ENCODE results near the gene HTR3A.

Gene HTR3A

GRCh38 chr11:114008331-114008730, 33.4 kb downstream of the HTR3A start:
- H3K36me3 ChIP-seq (ENCODE audit: insufficient read depth, low read length): no peaks in the 10 kb centered on the region
- H3K4me1 ChIP-seq (ENCODE audit: insufficient read depth, low read length, poor library complexity, severe bottlenecking): no peaks in the 10 kb centered on the region
- H3K79me2 ChIP-seq (ENCODE audit: insufficient read depth, low read length): no peaks in the 10 kb centered on the region
- TF ChIP-seq EZH2phosphoT487 (IDR thresholded peaks at IDR 0.05; ENCODE audit: borderline replicate concordance): no peak
- TF ChIP-seq CTCF (conservative IDR thresholded peaks at IDR 0.05; ENCODE audit: low read length): no peak
- H3K4me2 ChIP-seq (ENCODE audit: low read depth, low read length, poor library complexity, severe bottlenecking): no peak overlapping the region
- H2AFZ ChIP-seq (ENCODE audit: low read length): no peak overlapping the region
- no peaks in the 10 kb centered on the region for H3K9me3 ChIP-seq (ENCODE audit: insufficient read depth, low read depth, low read length)
- no peaks in the 10 kb centered on the region for H3K27me3 ChIP-seq (ENCODE audit: insufficient read depth, low read length, poor library complexity, severe bottlenecking)
- H3K9ac ChIP-seq (ENCODE audit: low read depth, low read length, poor library complexity, severe bottlenecking): no peak overlapping the region
- H3F3A ChIP-seq (ENCODE audit: low read depth): no peaks in the 10 kb centered on the region
- no peak overlapping the region for H3K4me3 ChIP-seq (ENCODE audit: low read length, poor library complexity, severe bottlenecking)
- H4K20me1 ChIP-seq (ENCODE audit: insufficient read depth, low read length, poor library complexity, severe bottlenecking): no peaks in the 10 kb centered on the region
- no peaks in the 10 kb centered on the region for H3K9me2 ChIP-seq (replicated peaks; ENCODE audit: low read depth, low read length)

- no peak overlapping the region for H3K4me3 ChIP-seq (ENCODE audit: low read length, poor library complexity, severe bottlenecking)
- H3K9me2 ChIP-seq (replicated peaks; ENCODE audit: low read depth, low read length): no peaks in the 10 kb centered on the region
- H3K4me1 ChIP-seq (ENCODE audit: insufficient read depth, low read length, poor library complexity, severe bottlenecking): no peaks in the 10 kb centered on the region
- no peaks in the 10 kb centered on the region for H3K9me3 ChIP-seq (ENCODE audit: insufficient read depth, low read depth, low read length)
- no peak overlapping the region for H2AFZ ChIP-seq (ENCODE audit: low read length)
- H3K4me2 ChIP-seq (ENCODE audit: low read depth, low read length, poor library complexity, severe bottlenecking): no peak overlapping the region
- no peaks in the 10 kb centered on the region for H3F3A ChIP-seq (ENCODE audit: low read depth)
- TF ChIP-seq EZH2phosphoT487 (IDR thresholded peaks at IDR 0.05; ENCODE audit: borderline replicate concordance) (no peak), CTCF (conservative IDR thresholded peaks at IDR 0.05; ENCODE audit: low read length) (no peak)
- H3K27me3 ChIP-seq (ENCODE audit: insufficient read depth, low read length, poor library complexity, severe bottlenecking): no peaks in the 10 kb centered on the region
- H4K20me1 ChIP-seq (ENCODE audit: insufficient read depth, low read length, poor library complexity, severe bottlenecking): no peaks in the 10 kb centered on the region
- H3K79me2 ChIP-seq (ENCODE audit: insufficient read depth, low read length): no peaks in the 10 kb centered on the region
- H3K36me3 ChIP-seq (ENCODE audit: insufficient read depth, low read length): no peaks in the 10 kb centered on the region
- no peak overlapping the region for H3K9ac ChIP-seq (ENCODE audit: low read depth, low read length, poor library complexity, severe bottlenecking)
Observed at GRCh38 chr11:114010931-114011330, 36.0 kb downstream of the HTR3A start.

GRCh38 chr11:114011443-114011842, 36.5 kb downstream of the HTR3A start:
- Histone ChIP-seq H3K9me2 (replicated peaks; ENCODE audit: low read depth, low read length) (no peaks in the 10 kb centered on the region), H3K4me2 (ENCODE audit: low read depth, low read length, poor library complexity, severe bottlenecking) (no peak overlapping the region), H3K79me2 (ENCODE audit: insufficient read depth, low read length) (no peaks in the 10 kb centered on the region), H3K27me3 (ENCODE audit: insufficient read depth, low read length, poor library complexity, severe bottlenecking) (no peaks in the 10 kb centered on the region), H3K36me3 (ENCODE audit: insufficient read depth, low read length) (no peaks in the 10 kb centered on the region), H2AFZ (ENCODE audit: low read length) (no peak overlapping the region), H3F3A (ENCODE audit: low read depth) (no peaks in the 10 kb centered on the region), H3K9me3 (ENCODE audit: insufficient read depth, low read depth, low read length) (no peaks in the 10 kb centered on the region), H3K9ac (ENCODE audit: low read depth, low read length, poor library complexity, severe bottlenecking) (no peak overlapping the region), H4K20me1 (ENCODE audit: insufficient read depth, low read length, poor library complexity, severe bottlenecking) (no peaks in the 10 kb centered on the region), H3K4me1 (ENCODE audit: insufficient read depth, low read length, poor library complexity, severe bottlenecking) (no peaks in the 10 kb centered on the region), H3K4me3 (ENCODE audit: low read length, poor library complexity, severe bottlenecking) (no peak overlapping the region)
- TF ChIP-seq CTCF (conservative IDR thresholded peaks at IDR 0.05; ENCODE audit: low read length) (no peak), EZH2phosphoT487 (IDR thresholded peaks at IDR 0.05; ENCODE audit: borderline replicate concordance) (no peak)

Measured in Loucy (cell line).